Small intestine (tissue), 7 donors: ENCODE data around the gene PLCB2. TPM values are rescaled to one million over a fixed set of nuclear protein-coding genes. Genes with fewer than 3 reads are reported as not detected.
A peak's percentile ranks its signal among the peaks of the same experiment; 100 is the strongest.

Source experiments
- DNase-seq, 2 donors: peaks; one replicate each; pipeline versions ENCODE4 v3.0.0 to v3.0.0-alpha.2; 2013
- FAIRE-seq: peaks from 2 replicates; lab custom pipeline; 2012; peaks lifted over from hg19 to GRCh38; lab: Jason Lieb, UNC
- H3K27ac ChIP-seq, 3 donors: one replicate each; pipeline ENCODE4 v1.5.1; 2013; ENCODE audit warnings: low read length in 2 of 3, mild to moderate bottlenecking in 2 of 3, control low read depth in 1 of 3, inconsistent platforms in 1 of 3, low read depth in 1 of 3, moderate library complexity in 1 of 3
- H3K27me3 ChIP-seq, 3 donors: one replicate each; pipeline ENCODE4 v1.6.1; 2013; ENCODE audit warnings: low read length in 3 of 3, inconsistent platforms in 1 of 3; ENCODE audit not compliant: control insufficient read depth in 3 of 3, insufficient read depth in 3 of 3
- H3K36me3 ChIP-seq, 3 donors: one replicate each; pipeline ENCODE4 v1.6.1; 2013; ENCODE audit warnings: low read length in 3 of 3, inconsistent platforms in 1 of 3, low read depth in 1 of 3, mild to moderate bottlenecking in 1 of 3, moderate library complexity in 1 of 3; ENCODE audit not compliant: control insufficient read depth in 3 of 3, insufficient read depth in 2 of 3
- H3K4me1 ChIP-seq, 3 donors: one replicate each; pipeline ENCODE4 v1.6.1; 2013; ENCODE audit warnings: low read length in 2 of 3, inconsistent platforms in 1 of 3, low read depth in 1 of 3, mild to moderate bottlenecking in 1 of 3, moderate library complexity in 1 of 3; ENCODE audit not compliant: control insufficient read depth in 3 of 3, insufficient read depth in 2 of 3
- H3K4me3 ChIP-seq, 3 donors: one replicate each; pipeline ENCODE4 v1.5.1; 2013; ENCODE audit warnings: low read length in 3 of 3, control low read depth in 1 of 3, inconsistent platforms in 1 of 3, low read depth in 1 of 3, mild to moderate bottlenecking in 1 of 3, moderate library complexity in 1 of 3
- H3K9me3 ChIP-seq, 2 donors: one replicate each; pipeline ENCODE4 v1.6.1; 2013; ENCODE audit warnings: low read depth in 1 of 2, low read length in 1 of 2; ENCODE audit not compliant: control insufficient read depth in 2 of 2, insufficient read depth in 1 of 2
- WGBS, 3 donors: extraction: QIAGEN DNeasy Blood & Tissue Kit; methylation state at CpG; one replicate each; pipeline ENCODE4 v1.1.7; 2013; 5-methylcytosine and 5-hydroxymethylcytosine counted together
- polyA plus RNA-seq, 4 donors: library from polyadenylated mRNA; stranded (reverse) in 3 of 4; unstranded in 1 of 4; fragments of 200-250 nt in 3 of 4; fragments of 120-200 nt in 1 of 4; gene quantifications; one replicate each; pipeline versions ENCODE4 v1.2.1 to v1.2.3, GENCODE V29; 2013
- donor health status: healthy with polysubstance abuse.
- donor health status: control.
- donor health status: control.
- donor health status: Bipolar disorder and iron deficiency.
- donor health status: healthy.

Gene PLCB2
- polyA plus RNA-seq, 4 donors = 5.6 to 11.4 (median 7.8) TPM

DNA sequence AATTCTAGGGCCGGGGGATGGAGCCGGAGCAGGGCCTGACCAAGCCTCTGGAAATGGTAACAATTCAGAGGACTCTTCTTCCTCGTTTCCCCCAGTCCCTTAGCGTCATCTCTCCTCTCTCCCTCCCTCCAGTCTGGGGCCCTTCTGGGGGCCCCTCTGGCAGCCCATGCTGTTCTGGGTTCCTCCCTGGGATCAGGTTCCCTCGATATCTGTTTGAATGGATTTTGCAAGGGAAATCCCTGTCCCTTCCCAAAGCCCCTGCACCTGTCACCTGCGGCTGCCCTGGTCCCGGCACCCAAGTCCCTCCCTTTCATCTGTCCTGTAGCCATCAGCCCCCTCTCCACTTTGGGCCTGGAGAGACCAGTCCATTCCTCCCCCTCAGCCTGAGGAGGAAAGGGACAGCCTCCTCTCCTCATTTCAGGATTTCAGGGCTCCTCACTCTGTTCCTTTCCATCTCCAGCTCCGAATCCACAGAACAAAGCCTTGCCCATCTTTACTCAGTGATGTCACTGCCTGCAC lies 1.7 kb upstream of the PLCB2 start:
- no peak for DNase-seq
- Histone ChIP-seq H3K27ac (no peak overlapping the region), H3K4me3 (no peak overlapping the region), H3K36me3 (no peaks in the 10 kb centered on the region), H3K9me3 (no peaks in the 10 kb centered on the region), H3K27me3 (peaks cover 0 to 15% (median 0%) of the 10 kb centered on the region in 3 donors), H3K4me1 (peaks cover 0 to 5% (median 0%) of the 10 kb centered on the region in 3 donors)
- no peak for FAIRE-seq
- 84 to 85% (median 84%) methylated on average over 7 to 8 of the region's 8 CpGs for WGBS, 3 donors

DNA sequence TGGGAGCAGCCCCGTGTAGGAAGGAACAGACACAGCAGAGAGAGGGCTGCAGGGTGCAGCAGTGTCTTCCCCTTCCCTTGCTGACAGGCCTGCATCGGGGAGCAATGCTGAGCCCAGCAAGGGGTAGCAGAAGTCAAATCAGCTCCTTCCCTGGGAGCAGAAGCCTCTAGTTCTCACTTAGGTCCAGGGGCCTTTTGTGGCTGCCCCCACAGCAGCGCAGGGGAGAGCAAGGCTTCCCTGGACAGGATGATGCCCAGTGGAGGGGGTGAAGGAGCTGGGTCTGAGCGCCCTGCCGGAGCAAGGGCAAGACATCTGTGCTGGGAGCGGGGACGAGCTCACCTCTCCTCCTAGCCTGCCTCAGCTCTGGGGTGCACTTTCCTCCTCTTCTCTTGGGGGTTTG lies 827 bp downstream of the PLCB2 start:
- WGBS, 3 donors = 57 to 84% (median 76%) methylated on average over 7 of the region's 7 CpGs
- peaks cover 0 to 5% (median 0%) of the 10 kb centered on the region in 3 donors for H3K4me1 ChIP-seq
- peaks cover 0 to 20% (median 0%) of the 10 kb centered on the region in 3 donors for H3K27me3 ChIP-seq
- no peak for FAIRE-seq
- H3K9me3 ChIP-seq = no peaks in the 10 kb centered on the region
- DNase-seq = no peak
- peaks cover 0 to 2% (median 0%) of the 10 kb centered on the region in 3 donors for H3K36me3 ChIP-seq
- H3K27ac ChIP-seq = peak overlapping the region in 1 of 3 donors; percentile 17
- H3K4me3 ChIP-seq = peak overlapping the region in 2 of 3 donors; percentile 22 to 37

DNA sequence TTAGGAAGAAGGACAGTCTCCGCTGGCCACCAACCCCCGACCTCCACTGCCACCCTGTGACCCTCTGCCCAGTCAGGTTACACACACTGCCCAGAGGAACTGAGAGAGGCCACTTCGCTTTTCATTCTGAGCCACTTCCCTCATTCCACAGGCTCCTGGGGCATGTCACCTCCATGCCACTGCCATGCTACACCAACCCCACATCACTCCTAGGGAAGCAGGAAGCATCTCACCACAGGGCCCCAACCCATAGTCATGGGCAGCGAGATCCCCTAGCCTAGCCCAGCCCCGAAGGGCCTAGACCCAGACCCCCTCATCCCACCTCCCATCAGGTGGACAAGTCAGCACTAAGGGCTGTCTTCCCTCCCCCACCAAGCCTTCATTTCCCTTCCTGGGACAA lies 1.4 kb downstream of the PLCB2 start:
- no peak overlapping the region for H3K4me3 ChIP-seq
- FAIRE-seq = no peak
- H3K9me3 ChIP-seq = no peaks in the 10 kb centered on the region
- peaks cover 0 to 2% (median 0%) of the 10 kb centered on the region in 3 donors for H3K36me3 ChIP-seq
- peaks cover 0 to 20% (median 0%) of the 10 kb centered on the region in 3 donors for H3K27me3 ChIP-seq
- H3K4me1 ChIP-seq = peaks cover 0 to 5% (median 0%) of the 10 kb centered on the region in 3 donors
- WGBS, 3 donors = 79 to 89% (median 86%) methylated on average over 5 of the region's 5 CpGs
- no peak for DNase-seq
- H3K27ac ChIP-seq = peak overlapping the region in 1 of 3 donors; percentile 24

DNA sequence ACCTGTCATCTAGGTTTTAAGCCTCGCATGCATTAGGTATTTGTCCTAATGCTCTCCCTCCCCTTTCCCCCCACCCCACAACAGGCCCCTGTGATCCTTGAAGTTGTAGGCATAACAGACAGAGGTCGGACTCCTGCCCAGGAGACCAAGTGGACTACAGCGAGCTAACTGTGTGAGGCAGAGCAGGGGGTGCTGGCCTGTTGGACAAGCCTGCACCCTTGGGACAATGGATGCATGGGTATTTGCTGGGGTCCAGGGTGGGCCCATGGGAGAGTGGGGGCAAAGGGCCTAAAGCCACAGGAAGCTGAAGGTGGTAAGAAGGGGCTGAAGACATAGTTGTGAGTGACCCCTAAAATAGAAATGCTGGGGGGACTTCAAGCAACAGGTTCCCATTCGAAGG lies 2.5 kb downstream of the PLCB2 start:
- 88 to 93% (median 89%) methylated on average over 4 of the region's 4 CpGs for WGBS, 3 donors
- peaks cover 0 to 16% (median 0%) of the 10 kb centered on the region in 3 donors for H3K27me3 ChIP-seq
- peaks cover 0 to 2% (median 0%) of the 10 kb centered on the region in 3 donors for H3K36me3 ChIP-seq
- FAIRE-seq (no peak), DNase-seq (no peak)
- H3K4me1 ChIP-seq = peaks cover 0 to 5% (median 0%) of the 10 kb centered on the region in 3 donors
- no peak overlapping the region for H3K27ac ChIP-seq
- no peaks in the 10 kb centered on the region for H3K9me3 ChIP-seq
- H3K4me3 ChIP-seq = no peak overlapping the region

DNA sequence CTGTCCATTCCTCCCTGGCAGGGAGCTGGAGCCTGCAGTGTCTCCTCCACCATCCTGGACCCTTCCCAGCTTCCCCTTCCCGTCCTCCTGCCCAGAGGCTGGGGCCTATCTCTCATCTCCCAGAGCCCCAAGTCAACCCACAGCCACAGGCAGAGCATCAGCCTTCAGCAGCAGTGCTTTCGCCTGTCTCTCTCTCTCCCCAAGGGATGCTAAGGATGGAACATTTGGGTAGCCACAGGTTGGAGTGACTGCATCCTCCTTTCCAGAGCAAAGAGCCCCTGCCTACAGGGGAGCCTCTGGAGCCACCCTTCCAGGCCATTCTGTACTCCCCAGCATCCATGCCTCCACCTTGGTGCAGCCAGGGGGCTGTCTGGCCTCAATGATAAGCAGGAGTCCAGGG lies 4.2 kb downstream of the PLCB2 start:
- WGBS, 3 donors = 89 to 92% (median 91%) methylated on average over 2 of the region's 2 CpGs
- no peak overlapping the region for H3K4me3 ChIP-seq
- DNase-seq (no peak), FAIRE-seq (no peak)
- peaks cover 0 to 2% (median 0%) of the 10 kb centered on the region in 3 donors for H3K36me3 ChIP-seq
- no peaks in the 10 kb centered on the region for H3K9me3 ChIP-seq
- H3K27me3 ChIP-seq = peaks cover 0 to 14% (median 0%) of the 10 kb centered on the region in 3 donors
- H3K4me1 ChIP-seq = peaks cover 0 to 5% (median 0%) of the 10 kb centered on the region in 3 donors
- no peak overlapping the region for H3K27ac ChIP-seq

GRCh38 chr15:40302981-40303380 lies 4.8 kb downstream of the PLCB2 start:
- 42 to 65% (median 49%) methylated on average over 10 to 11 of the region's 11 CpGs for WGBS, 3 donors
- H3K4me1 ChIP-seq = peaks cover 0 to 5% (median 0%) of the 10 kb centered on the region in 3 donors
- no peak overlapping the region for H3K4me3 ChIP-seq
- peaks cover 0 to 14% (median 0%) of the 10 kb centered on the region in 3 donors for H3K27me3 ChIP-seq
- H3K9me3 ChIP-seq = no peaks in the 10 kb centered on the region
- H3K36me3 ChIP-seq = peaks cover 0 to 2% (median 0%) of the 10 kb centered on the region in 3 donors
- DNase-seq = no peak
- no peak overlapping the region for H3K27ac ChIP-seq
- FAIRE-seq = no peak

- peaks cover 0 to 14% (median 0%) of the 10 kb centered on the region in 3 donors for H3K27me3 ChIP-seq
- peaks cover 0 to under 1% (median 0%) of the 10 kb centered on the region in 3 donors for H3K4me1 ChIP-seq
- H3K9me3 ChIP-seq = no peaks in the 10 kb centered on the region
- DNase-seq = no peak
- H3K4me3 ChIP-seq = no peak overlapping the region
- 88 to 93% (median 92%) methylated on average over 15 to 19 of the region's 19 CpGs for WGBS, 3 donors
- no peak overlapping the region for H3K27ac ChIP-seq
- no peak for FAIRE-seq
- H3K36me3 ChIP-seq = peaks cover 0 to 2% (median 0%) of the 10 kb centered on the region in 3 donors
These were observed 5.3 kb downstream of the PLCB2 start for GRCh38 chr15:40302288-40302886.

DNA sequence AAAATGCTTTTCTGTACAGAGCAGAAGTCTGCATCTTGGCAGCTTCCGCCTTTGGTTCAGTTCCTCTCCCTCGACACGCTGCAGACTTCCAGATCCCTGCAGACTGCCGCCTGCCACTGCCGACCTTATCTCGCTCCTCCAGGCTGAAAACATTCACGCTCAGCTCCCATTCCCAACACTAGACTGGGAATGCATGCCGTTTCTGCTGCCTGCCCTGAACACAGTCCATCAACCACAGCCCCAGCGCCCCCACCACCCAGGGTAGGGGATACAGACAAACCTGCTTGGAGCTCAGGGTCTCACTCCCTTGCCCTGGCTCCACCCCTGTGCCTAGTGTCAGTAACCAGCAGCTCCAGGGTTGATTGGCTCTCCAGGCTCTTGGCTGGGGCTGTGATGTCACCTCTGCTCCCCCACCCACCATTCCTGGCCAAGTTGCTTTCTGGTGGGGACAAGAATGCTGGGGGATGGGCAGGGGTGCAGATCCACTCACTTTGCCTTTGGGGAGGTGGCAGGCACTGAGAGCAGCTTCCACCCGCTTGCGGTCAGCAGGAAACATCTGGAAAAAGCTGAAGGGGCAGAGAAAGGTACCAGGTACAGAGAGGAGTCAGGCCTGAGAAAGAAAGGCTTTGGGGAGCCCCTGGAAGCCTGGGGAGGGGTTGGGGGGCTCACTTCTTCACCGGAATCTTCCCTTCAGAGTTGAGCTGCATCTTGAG lies 6.1 kb downstream of the PLCB2 start:
- Histone ChIP-seq H3K36me3 (peaks cover 0 to 2% (median 0%) of the 10 kb centered on the region in 3 donors), H3K27me3 (peaks cover 0 to 12% (median 0%) of the 10 kb centered on the region in 3 donors), H3K27ac (no peak overlapping the region), H3K9me3 (no peaks in the 10 kb centered on the region), H3K4me3 (no peak overlapping the region), H3K4me1 (peaks cover 0 to 1% (median 0%) of the 10 kb centered on the region in 3 donors)
- 62 to 76% (median 67%) methylated on average over 12 of the region's 12 CpGs for WGBS, 3 donors
- DNase-seq (no peak), FAIRE-seq (no peak)
